Thyroid gland (tissue), 4 donors: ENCODE data around the gene RPS2.

Experiments used
- CTCF ChIP-seq, 6 experiments: fragments of 200-600 bp in 3 of 6; fragments of 450-650 bp in 3 of 6; sonication (generic) in 3 of 6; IDR thresholded peaks; one replicate each; pipeline ENCODE4 v1.5.1; 2016 to 2019; ENCODE audit warnings: antibody characterized with exemption in 6 of 6, mild to moderate bottlenecking in 2 of 6, inconsistent platforms in 1 of 6, moderate library complexity in 1 of 6
- POLR2A ChIP-seq, 2 donors: fragments of 450-650 bp; IDR thresholded peaks; one replicate each; pipeline ENCODE4 v1.6.1; 2017; ENCODE audit warnings: antibody characterized with exemption in 2 of 2, mild to moderate bottlenecking in 2 of 2, moderate library complexity in 1 of 2

DNA sequence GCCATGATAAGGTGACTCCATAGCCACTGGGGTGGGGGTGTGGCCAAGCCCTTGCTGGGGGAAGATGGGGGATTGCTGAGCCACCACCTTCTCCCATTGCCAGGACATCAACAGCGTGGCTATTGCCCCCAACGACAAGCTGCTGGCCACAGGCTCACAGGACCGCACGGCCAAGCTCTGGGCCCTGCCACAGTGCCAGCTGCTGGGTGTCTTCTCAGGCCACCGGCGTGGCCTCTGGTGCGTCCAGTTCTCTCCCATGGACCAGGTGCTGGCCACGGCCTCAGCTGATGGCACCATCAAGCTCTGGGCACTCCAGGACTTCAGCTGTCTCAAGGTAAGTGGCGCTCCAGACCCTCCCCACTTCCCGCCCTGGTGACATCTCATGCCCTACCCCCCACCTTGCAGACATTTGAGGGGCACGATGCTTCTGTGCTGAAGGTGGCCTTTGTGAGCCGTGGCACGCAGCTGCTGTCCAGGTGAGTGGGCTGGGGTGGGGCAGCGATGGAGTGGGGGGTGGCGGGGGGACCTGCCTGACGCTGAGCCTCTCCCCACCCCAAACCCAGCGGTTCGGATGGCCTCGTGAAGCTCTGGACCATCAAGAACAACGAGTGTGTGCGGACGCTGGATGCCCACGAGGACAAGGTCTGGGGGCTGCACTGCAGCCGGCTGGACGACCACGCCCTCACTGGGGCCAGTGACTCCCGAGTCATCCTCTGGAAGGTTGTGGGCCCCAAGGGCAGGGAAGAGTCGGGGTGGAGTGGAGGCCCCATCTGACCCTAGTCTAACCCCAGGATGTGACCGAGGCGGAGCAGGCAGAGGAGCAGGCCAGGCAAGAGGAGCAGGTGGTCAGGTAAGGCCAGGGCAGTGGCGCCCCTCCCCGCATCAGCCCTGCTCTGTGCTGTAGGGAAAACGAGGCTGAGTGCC, 12.6 kb upstream of the RPS2 start:
- no peak for TF ChIP-seq POLR2A (IDR thresholded peaks at IDR 0.05)
- TF ChIP-seq CTCF (IDR thresholded peaks at IDR 0.05): no peak
